KG1 (cell line): Measurements from ENCODE around the gene CDH23.
A peak's percentile ranks its signal among the peaks of the same experiment; 100 is the strongest.

ENCODE experiments used
- DNase-seq: peaks from one replicate; lab custom pipeline; 2025; lab: John Stamatoyannopoulos, UW

CDH23 gene

DNA sequence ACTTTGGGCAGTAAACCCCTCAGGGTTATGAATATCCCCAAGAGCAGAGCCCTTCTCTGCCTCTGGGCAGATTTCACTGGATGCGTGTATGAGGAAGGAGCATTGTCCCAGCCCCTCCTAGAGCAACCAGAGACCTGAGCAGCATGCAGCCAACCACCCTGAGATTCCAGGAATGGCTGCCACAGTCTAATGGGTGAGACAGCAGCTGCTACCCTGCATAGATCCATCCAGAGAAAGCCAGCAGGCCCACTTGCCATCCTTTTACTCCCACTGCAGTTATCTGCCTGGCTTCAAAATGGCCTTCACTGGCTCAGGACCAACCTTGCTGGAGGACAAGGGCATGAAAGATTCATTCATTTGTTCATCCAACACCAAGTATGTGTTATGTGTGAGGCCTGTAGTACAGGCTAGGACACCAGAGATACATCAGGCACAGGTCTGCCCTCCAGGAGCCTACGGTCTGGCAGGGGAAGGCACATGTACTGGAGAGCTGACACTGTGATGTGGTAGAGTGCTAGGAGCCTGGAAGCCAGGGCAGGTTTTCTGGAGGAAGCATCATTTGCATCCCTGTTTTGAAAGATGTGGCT, 349.0 kb downstream of the CDH23 start:
- no peak for DNase-seq

GRCh38 chr10:71746344-71747037, 349.8 kb downstream of the CDH23 start:
- DNase-seq: peak; percentile 76

GRCh38 chr10:71747039-71747531, 350.4 kb downstream of the CDH23 start:
- DNase-seq: no peak

DNA sequence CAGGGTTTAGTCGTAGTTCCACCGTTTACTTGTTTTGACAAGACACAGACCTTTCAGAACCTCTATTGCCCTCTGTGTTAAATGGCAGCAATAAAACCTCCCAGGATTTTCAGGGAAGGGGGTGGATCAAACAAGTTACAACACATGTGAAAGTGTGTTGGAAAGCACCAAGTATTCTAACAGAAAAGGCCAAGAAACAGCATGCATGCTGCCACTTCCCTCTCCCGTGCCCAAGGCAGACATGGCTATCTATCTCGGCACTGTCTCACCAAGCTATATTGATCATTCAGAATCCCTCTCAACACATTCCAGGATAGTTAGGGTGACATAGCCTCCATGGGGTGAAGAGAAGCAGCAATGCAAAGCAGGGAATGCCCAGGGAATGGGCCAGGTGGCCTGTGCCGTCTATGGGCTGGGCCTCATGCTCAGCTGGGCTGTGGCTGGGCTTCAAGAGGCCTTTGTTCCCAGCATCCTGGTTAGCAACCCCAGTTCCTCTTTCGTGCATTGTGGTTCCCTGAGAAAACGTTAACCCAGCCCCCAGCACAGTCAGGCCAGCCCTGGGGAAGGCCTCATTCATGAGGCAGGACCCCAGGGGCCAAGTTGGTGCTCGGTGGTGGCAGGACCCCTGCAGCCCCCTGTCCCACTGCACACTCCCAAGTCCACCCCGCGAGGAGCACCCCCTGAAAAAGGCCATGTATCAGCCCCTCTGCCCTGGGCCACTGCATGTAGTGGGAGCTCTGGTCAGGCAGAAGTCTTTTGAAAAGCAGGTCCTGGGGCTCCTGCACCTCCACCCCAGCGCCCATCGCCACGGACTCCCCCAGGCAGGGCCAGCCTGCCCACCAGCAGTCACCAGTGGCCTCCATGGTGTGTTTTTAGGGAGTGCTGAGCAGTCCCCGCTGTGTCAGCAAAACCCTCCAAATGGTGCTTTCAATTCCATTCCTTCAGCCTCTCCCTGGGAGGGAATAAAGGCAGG, 351.1 kb downstream of the CDH23 start:
- peak; percentile 60 for DNase-seq

DNA sequence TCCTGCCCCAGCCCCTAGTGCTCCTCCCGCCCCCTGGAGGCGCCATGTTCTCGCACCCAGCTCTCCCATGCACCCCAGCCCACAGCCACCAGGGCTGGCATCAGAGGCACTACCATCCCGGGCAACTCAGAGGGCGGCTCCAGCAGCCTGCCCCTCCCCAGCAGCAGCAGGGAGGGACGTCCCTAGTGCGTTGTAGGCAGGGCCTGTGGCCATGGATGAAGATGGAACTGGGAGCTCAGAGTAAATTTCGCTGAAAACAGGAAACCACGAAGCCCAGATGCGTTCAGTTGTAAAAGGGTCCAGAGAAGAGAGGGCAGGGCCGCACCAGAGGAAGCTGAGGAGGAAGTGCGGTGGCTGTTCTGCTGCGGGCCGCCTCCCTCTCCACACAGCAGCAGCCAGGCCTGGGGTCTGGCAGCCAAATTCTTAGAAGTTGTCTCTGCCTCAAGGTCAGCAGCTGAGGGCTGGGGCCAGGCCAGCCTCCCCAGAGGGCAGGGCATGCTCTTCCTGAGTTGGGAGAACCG, 352.0 kb downstream of the CDH23 start:
- DNase-seq: peak; percentile 91

- no peak for DNase-seq
These were observed 352.7 kb downstream of the CDH23 start for GRCh38 chr10:71749396-71749795.

- no peak for DNase-seq
These were observed 353.6 kb downstream of the CDH23 start for GRCh38 chr10:71750124-71750841.

DNA sequence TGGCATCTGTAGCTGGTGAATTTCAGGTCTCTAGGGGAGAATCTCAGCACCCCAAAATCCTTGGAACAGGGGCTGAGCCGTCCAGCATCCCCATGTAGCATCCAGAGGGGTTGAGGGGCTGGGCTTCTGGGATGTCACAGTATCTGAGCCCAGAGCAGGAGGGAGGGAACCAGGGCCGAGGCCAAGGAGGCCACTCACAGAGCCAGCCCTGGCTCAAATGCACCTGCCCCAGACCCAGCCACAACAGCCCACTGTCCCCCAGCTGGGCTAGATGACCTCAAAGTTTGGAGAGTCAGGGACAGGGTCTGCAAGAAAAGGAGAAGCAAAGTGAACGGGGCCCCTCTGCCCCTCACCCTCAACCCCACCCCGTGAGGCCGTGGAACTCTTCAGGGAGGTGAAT, 354.3 kb downstream of the CDH23 start:
- no peak for DNase-seq

DNA sequence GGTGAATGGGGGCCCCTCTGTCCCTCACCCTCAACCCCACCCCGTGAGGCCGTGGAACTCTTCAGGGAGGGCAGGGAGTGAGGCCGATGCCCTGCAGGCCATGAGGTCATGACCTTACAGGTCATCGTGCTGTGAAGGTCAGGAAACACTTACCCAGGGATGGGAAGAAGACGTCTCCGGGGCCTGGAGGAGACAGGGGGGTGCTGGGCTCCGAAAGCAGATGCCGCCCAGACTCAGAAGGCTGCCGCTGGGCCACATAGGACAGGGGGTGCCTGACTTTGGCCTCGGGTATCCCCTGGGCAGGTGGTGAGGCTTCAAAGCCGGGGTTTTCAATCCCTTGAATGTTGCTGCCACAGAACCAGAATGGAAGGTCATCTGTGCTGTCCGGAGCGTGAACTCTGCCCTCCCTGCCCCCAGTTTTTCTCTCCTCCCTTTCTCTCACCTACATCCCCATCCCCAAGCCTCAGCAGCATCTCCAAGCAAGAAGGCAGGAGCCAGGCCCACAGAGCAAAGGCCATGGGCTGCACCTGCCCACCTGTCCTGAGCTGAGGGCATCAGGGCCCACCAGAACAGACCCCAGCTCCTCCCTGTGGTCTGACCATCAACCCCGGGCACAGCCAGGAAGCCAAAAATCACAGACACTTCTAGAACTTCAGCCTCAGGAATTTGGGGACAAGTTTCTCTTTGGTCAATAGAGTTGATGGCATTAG, 354.9 kb downstream of the CDH23 start:
- no peak for DNase-seq

- no peak for DNase-seq
These were observed 355.8 kb downstream of the CDH23 start for GRCh38 chr10:71752391-71753090.

- DNase-seq: peak; percentile 82
These were observed 356.6 kb downstream of the CDH23 start for GRCh38 chr10:71753091-71753959.

DNA sequence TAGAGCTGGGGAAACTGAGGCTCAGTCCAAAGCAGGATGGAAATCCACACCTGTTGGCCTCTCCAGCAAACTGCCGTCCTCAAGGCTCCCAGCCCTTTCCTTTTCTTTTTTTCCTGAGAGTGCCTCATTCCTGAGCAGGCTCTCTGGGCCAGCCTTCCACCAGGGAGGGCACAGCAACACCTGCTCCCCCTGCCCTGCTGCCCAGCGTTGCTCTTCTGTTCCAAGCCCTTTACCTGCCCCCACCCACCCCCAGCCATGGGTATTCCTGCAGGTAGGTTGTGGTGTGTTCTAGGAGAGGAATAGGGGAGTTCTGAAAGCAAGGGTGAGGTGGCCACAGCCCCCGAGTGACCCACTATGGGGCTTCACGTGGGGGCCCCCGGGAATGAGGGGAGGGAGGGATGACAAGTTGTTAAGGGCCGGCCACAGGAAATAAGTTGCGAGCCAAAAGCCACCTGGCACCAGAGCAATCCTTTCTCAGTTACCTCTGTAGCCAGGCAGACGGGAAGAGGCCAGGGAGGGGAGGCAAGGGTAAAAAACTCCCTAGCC, 357.3 kb downstream of the CDH23 start:
- no peak for DNase-seq

GRCh38 chr10:71754562-71754961, 357.8 kb downstream of the CDH23 start:
- DNase-seq: no peak

DNA sequence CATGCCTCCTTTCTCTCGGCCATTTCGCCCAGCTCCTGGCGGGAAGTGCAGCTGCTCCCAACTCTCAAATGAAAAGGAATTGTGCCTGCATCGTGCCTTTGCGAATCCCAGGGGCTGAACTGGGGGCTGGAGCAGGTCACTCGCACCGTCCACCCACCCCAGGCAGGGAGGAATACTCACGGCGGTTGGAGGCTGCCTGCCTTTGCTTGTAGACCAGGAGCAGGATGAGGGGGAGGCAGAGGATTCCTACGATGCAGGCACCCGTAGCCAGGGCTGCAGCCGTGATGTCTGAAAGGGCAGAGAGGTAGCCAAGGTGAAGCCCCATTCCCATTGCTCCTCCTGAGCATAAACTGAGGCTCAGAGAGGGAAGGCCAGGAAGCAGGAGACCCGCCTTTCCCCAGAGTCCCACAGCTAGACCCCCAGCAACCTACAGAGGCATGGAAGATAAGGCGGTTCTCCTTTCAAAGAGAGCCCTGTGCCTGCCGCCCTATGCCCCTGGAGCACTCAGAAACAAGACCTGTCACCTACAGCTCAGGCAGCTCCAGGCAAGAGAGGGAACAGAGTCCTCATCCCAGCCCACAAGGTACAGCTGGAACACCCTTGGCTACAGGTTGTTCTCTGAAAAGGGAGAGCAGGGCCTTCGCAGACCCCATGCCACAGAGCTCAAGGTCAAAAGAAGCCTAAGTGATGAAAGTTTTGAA, 358.6 kb downstream of the CDH23 start:
- DNase-seq: no peak

GRCh38 chr10:71756311-71757191, 359.8 kb downstream of the CDH23 start:
- peak; percentile 34 for DNase-seq

DNA sequence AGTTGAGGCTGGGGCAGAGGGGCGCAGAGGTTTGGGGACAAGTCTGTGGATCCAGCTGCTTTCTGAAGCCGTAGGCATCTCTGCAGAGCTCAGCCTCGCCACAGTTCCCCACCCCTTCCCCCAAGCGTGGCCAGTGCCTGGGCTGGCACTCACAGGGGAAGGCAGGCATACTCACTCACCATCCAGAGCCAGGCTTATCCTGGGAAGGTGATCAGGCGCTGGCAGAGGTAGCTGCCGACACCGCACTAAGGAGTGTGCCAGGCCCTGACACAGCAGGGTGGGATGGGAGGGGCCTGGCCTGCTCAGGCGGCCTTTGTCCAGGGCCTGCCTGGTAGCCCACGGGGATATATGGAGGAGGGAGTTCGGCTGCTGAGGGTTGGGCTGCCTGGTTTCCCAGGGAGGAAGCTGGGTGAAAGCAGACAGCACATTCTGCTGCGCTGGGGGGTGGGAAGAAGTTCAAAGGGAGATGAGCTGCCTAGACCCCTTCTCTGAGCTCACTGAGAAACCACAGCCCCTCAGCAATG, 360.7 kb downstream of the CDH23 start:
- DNase-seq: no peak

- no peak for DNase-seq
These were observed 364.4 kb downstream of the CDH23 start for GRCh38 chr10:71761105-71761511.
